Colon (tissue), 2 donors: ENCODE data around the gene RAB11FIP3.

Source experiments
- FAIRE-seq: peaks from 2 replicates; lab custom pipeline; 2012; peaks lifted over from hg19 to GRCh38; lab: Jason Lieb, UNC
- donor health status: control.
- donor health status: control.

Gene RAB11FIP3

GRCh38 chr16:533391-534123, 108.1 kb downstream of the RAB11FIP3 start:
- no peak for FAIRE-seq

GRCh38 chr16:534135-534534, 108.7 kb downstream of the RAB11FIP3 start:
- no peak for FAIRE-seq

GRCh38 chr16:534856-535445, 109.5 kb downstream of the RAB11FIP3 start:
- FAIRE-seq = no peak

GRCh38 chr16:535446-536405, 110.3 kb downstream of the RAB11FIP3 start:
- FAIRE-seq = no peak

- FAIRE-seq = no peak
Observed at GRCh38 chr16:536746-537145, 111.3 kb downstream of the RAB11FIP3 start.

GRCh38 chr16:537415-538335, 112.2 kb downstream of the RAB11FIP3 start:
- FAIRE-seq = no peak

- FAIRE-seq = no peak
Observed at GRCh38 chr16:539901-540530, 114.6 kb downstream of the RAB11FIP3 start.

- FAIRE-seq = no peak
Observed at GRCh38 chr16:540645-541340, 115.3 kb downstream of the RAB11FIP3 start.

- no peak for FAIRE-seq
Observed at GRCh38 chr16:543301-544164, 118.1 kb downstream of the RAB11FIP3 start.

GRCh38 chr16:544517-544916, 119.1 kb downstream of the RAB11FIP3 start:
- no peak for FAIRE-seq

GRCh38 chr16:546909-547770, 121.7 kb downstream of the RAB11FIP3 start:
- no peak for FAIRE-seq

GRCh38 chr16:548586-548985, 123.1 kb downstream of the RAB11FIP3 start:
- FAIRE-seq = no peak

GRCh38 chr16:549544-550263, 124.3 kb downstream of the RAB11FIP3 start:
- no peak for FAIRE-seq

- FAIRE-seq = no peak
Observed at GRCh38 chr16:551210-551609, 125.8 kb downstream of the RAB11FIP3 start.

- FAIRE-seq = no peak
Observed at GRCh38 chr16:552171-552570, 126.7 kb downstream of the RAB11FIP3 start.

GRCh38 chr16:553601-554296, 128.3 kb downstream of the RAB11FIP3 start:
- no peak for FAIRE-seq

- FAIRE-seq = no peak
Observed at GRCh38 chr16:554297-554621, 128.8 kb downstream of the RAB11FIP3 start.
